Endothelial cell of umbilical vein (primary cell): ENCODE measurements around the gene TMEM254.

Experiments used
- CTCF ChIP-seq, 2 donors: IDR thresholded peaks; 1 replicate in 1 of 2; 2 replicates in 1 of 2; pipeline ENCODE4 v1.5.1; 2011; ENCODE audit warnings: low read length in 2 of 2, mild to moderate bottlenecking in 2 of 2, moderate library complexity in 2 of 2, control low read depth in 1 of 2, inconsistent platforms in 1 of 2, low read depth in 1 of 2; ENCODE audit not compliant: insufficient read depth in 1 of 2; ENCODE audit errors: extremely low read depth in 1 of 2
- EZH2 ChIP-seq: IDR thresholded peaks from 2 replicates; pipeline ENCODE4 v1.6.1; 2012; ENCODE audit warnings: borderline replicate concordance, low read depth, mild to moderate bottlenecking, moderate library complexity, low read length, inconsistent platforms; ENCODE audit not compliant: severe bottlenecking
- FOS ChIP-seq: IDR thresholded peaks from 2 replicates; pipeline ENCODE4 v1.6.1; 2011; ENCODE audit warnings: mild to moderate bottlenecking, low read length, moderate library complexity, borderline replicate concordance; ENCODE audit not compliant: insufficient read depth
- JUN ChIP-seq: IDR thresholded peaks from 2 replicates; pipeline ENCODE4 v1.6.1; 2011; ENCODE audit warnings: borderline replicate concordance, low read depth; ENCODE audit not compliant: insufficient read length, insufficient read depth
- MAX ChIP-seq: IDR thresholded peaks from 2 replicates; pipeline ENCODE4 v1.6.1; 2011; ENCODE audit not compliant: insufficient read depth, insufficient read length
- POLR2A ChIP-seq: IDR thresholded peaks from 2 replicates; pipeline ENCODE4 v1.6.1; 2012; ENCODE audit warnings: low read depth, mild to moderate bottlenecking, control low read depth, low read length
- POLR2AphosphoS5 ChIP-seq: IDR thresholded peaks from 2 replicates; pipeline ENCODE4 v1.6.1; 2012; ENCODE audit warnings: low read depth, mild to moderate bottlenecking, control low read depth, low read length, moderate library complexity; ENCODE audit not compliant: insufficient read depth

DNA sequence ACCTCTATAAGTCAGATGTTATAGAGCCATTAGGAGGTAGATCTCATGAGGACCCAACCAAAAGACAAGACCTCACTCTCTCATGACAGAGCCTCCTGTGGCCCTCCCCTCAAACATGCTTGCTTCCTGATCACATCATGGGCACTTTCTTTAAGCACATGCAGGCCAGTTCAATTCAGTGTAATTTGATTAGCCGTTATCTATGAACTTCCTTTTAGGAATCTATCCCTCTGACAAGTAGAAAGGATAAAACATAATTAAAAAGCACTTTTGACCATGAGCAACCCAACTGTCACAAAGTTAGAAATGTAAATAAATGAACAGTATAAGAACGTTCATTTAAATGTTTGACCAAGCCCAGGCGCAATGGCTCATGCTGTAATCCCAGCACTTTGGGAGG lies 27.7 kb upstream of the TMEM254 start:
- TF ChIP-seq FOS: no peak
- no peak for TF ChIP-seq JUN
- TF ChIP-seq CTCF (IDR thresholded peaks at IDR 0.05; ENCODE audit: extremely low read depth in 1 of 2, insufficient read depth in 1 of 2, low read depth in 1 of 2, low read length in 2 of 2): no peak
- no peak for TF ChIP-seq POLR2A
- no peak for TF ChIP-seq POLR2AphosphoS5
- no peak for TF ChIP-seq MAX
- no peak for TF ChIP-seq EZH2
